Calu3 (cell line): ENCODE data around the gene ACP4. TPM values are rescaled to one million over a fixed set of nuclear protein-coding genes. Genes with fewer than 3 reads are reported as not detected.
A peak's percentile ranks its signal among the peaks of the same experiment; 100 is the strongest.

Experiments
- BruUV-seq: library from RNA; stranded (reverse); fragments of 400-500 nt; replicated peaks from 2 replicates; lab custom pipeline; 2021; lab: Mats Ljungman, UMichigan
- CTCF ChIA-PET: fragments of 300-600 bp; sonication (Branson Sonifier 250); formaldehyde crosslinking; loops from one replicate; lab custom pipeline; 2022; ENCODE audit warnings: antibody characterized with exemption; lab: Charles Lee
- DNase-seq: peaks from one replicate; pipeline ENCODE4 v3.0.0; 2022
- H3K27ac Mint-ChIP-seq: one replicate; pipeline ENCODE4 v1.8.0; 2022; ENCODE audit warnings: mixed read lengths; ENCODE audit not compliant: unreplicated experiment
- H3K27me3 Mint-ChIP-seq: one replicate; pipeline ENCODE4 v1.8.0; 2022; ENCODE audit warnings: mixed read lengths; ENCODE audit not compliant: unreplicated experiment
- H3K36me3 Mint-ChIP-seq: one replicate; pipeline ENCODE4 v1.8.0; 2022; ENCODE audit warnings: mild to moderate bottlenecking, moderate library complexity, mixed read lengths; ENCODE audit not compliant: insufficient read depth, unreplicated experiment
- H3K4me1 Mint-ChIP-seq: one replicate; pipeline ENCODE4 v1.8.0; 2022; ENCODE audit warnings: mild to moderate bottlenecking, low read depth, mixed read lengths; ENCODE audit not compliant: unreplicated experiment
- H3K4me3 Mint-ChIP-seq: one replicate; pipeline ENCODE4 v1.8.0; 2022; ENCODE audit warnings: mild to moderate bottlenecking, low read depth, moderate library complexity, mixed read lengths; ENCODE audit not compliant: unreplicated experiment
- H3K9me3 Mint-ChIP-seq: one replicate; pipeline ENCODE4 v1.8.0; 2022; ENCODE audit warnings: low read depth, mixed read lengths; ENCODE audit not compliant: unreplicated experiment
- CTCF ChIP-seq: fragments of 200-600 bp; IDR thresholded peaks from one replicate; pipeline ENCODE4 v1.8.0; 2022; ENCODE audit warnings: antibody characterized with exemption; ENCODE audit not compliant: unreplicated experiment
- intact Hi-C: fragments of 100-400 bp; cut with micrococcal nuclease; formaldehyde crosslinking; loops from one replicate; pipeline ENCODE4 v1.10.0; 2022; ENCODE audit not compliant: unreplicated experiment
- total RNA-seq: library from RNA; stranded (reverse); gene quantifications from 2 replicates; pipeline ENCODE4 v1.2.3, GENCODE V29; 2022

ACP4 gene
- total RNA-seq, 1 experiment from 2014 or later: not detected

- Mint-ChIP-seq H3K4me1 (no peaks in the 10 kb centered on the region), H3K9me3 (no peaks in the 10 kb centered on the region), H3K27ac (no peak overlapping the region), H3K4me3 (no peak overlapping the region), H3K27me3 (peaks cover 90% of the 10 kb centered on the region), H3K36me3 (peaks cover 10% of the 10 kb centered on the region)
- intact Hi-C loops: no loop called here
- no peak for TF ChIP-seq CTCF
- no TSS peak for BruUV-seq
- CTCF ChIA-PET: no interaction called here
- no peak for DNase-seq
These were observed 4.9 kb upstream of the ACP4 start for GRCh38 chr19:50785329-50785728.

GRCh38 chr19:50790922-50791467 is 780 bp downstream of the ACP4 start:
- H3K36me3 Mint-ChIP-seq: peaks cover 43% of the 10 kb centered on the region
- no TSS peak for BruUV-seq
- intact Hi-C loops: loop anchor here (5.0 kb wide), 1 partner anchor 131 kb away; no protein-coding TSS in a partner anchor
- peaks cover 50% of the 10 kb centered on the region for H3K27me3 Mint-ChIP-seq
- no peaks in the 10 kb centered on the region for H3K4me1 Mint-ChIP-seq
- no peak for TF ChIP-seq CTCF
- peak overlapping the region; percentile 22 for H3K27ac Mint-ChIP-seq
- H3K4me3 Mint-ChIP-seq: no peak overlapping the region
- H3K9me3 Mint-ChIP-seq: peaks cover 3% of the 10 kb centered on the region
- CTCF ChIA-PET: no interaction called here
- no peak for DNase-seq

- Mint-ChIP-seq H3K27ac (no peak overlapping the region), H3K27me3 (peaks cover 44% of the 10 kb centered on the region), H3K4me1 (no peaks in the 10 kb centered on the region), H3K36me3 (peaks cover 50% of the 10 kb centered on the region), H3K9me3 (peaks cover 3% of the 10 kb centered on the region), H3K4me3 (no peak overlapping the region)
- DNase-seq: no peak
- BruUV-seq: no TSS peak
- no peak for TF ChIP-seq CTCF
- CTCF ChIA-PET: no interaction called here
- intact Hi-C loops: loop anchor here (5.0 kb wide), 1 partner anchor 131 kb away; no protein-coding TSS in a partner anchor
These were observed 1.5 kb downstream of the ACP4 start for GRCh38 chr19:50791594-50792271.

- H3K4me1 Mint-ChIP-seq: no peaks in the 10 kb centered on the region
- DNase-seq: no peak
- H3K27me3 Mint-ChIP-seq: peaks cover 40% of the 10 kb centered on the region
- no peak overlapping the region for H3K27ac Mint-ChIP-seq
- no peak for TF ChIP-seq CTCF
- H3K9me3 Mint-ChIP-seq: peaks cover 3% of the 10 kb centered on the region
- intact Hi-C loops: loop anchor here (5.0 kb wide), 1 partner anchor 130 kb away; no protein-coding TSS in a partner anchor
- H3K36me3 Mint-ChIP-seq: peaks cover 59% of the 10 kb centered on the region
- no TSS peak for BruUV-seq
- CTCF ChIA-PET: interaction anchor here (0.6 to 0.7 kb wide), 2 partner anchors 81 to 105 kb away, joined by 3 read pairs; partner anchors contain the start of gene KLK2
- no peak overlapping the region for H3K4me3 Mint-ChIP-seq
These were observed 2.3 kb downstream of the ACP4 start for GRCh38 chr19:50792272-50793250.
